Measurements from ENCODE around the gene HBS1L.

The HBS1L gene

GRCh38 chr6:135018941-135019340 is 35.7 kb downstream of the HBS1L start:
- no peaks in the 10 kb centered on the region for H3K9me3 ChIP-seq (ENCODE audit: control insufficient read depth in 2 of 2, low read length in 2 of 2)
- no peaks in the 10 kb centered on the region for H3K36me3 ChIP-seq (ENCODE audit: control insufficient read depth in 2 of 2, insufficient read depth in 2 of 2, low read length in 2 of 2)
- no peak overlapping the region for H3K4me3 ChIP-seq (ENCODE audit: low read length in 2 of 2)
- H3K9ac ChIP-seq (ENCODE audit: low read length in 2 of 2): no peak overlapping the region
- no peaks in the 10 kb centered on the region for H3K27me3 ChIP-seq (ENCODE audit: control insufficient read depth in 1 of 2, insufficient read depth in 2 of 2, low read length in 2 of 2)
- H3K27ac ChIP-seq (ENCODE audit: low read length): no peak overlapping the region
- no peaks in the 10 kb centered on the region for H3K4me1 ChIP-seq (ENCODE audit: control insufficient read depth, insufficient read depth, low read length)

GRCh38 chr6:135018052-135018451 is 36.6 kb downstream of the HBS1L start:
- Histone ChIP-seq H3K4me1 (ENCODE audit: control insufficient read depth, insufficient read depth, low read length) (no peaks in the 10 kb centered on the region), H3K27me3 (ENCODE audit: control insufficient read depth in 1 of 2, insufficient read depth in 2 of 2, low read length in 2 of 2) (no peaks in the 10 kb centered on the region), H3K27ac (ENCODE audit: low read length) (no peak overlapping the region), H3K9ac (ENCODE audit: low read length in 2 of 2) (no peak overlapping the region), H3K9me3 (ENCODE audit: control insufficient read depth in 2 of 2, low read length in 2 of 2) (no peaks in the 10 kb centered on the region), H3K4me3 (ENCODE audit: low read length in 2 of 2) (no peak overlapping the region), H3K36me3 (ENCODE audit: control insufficient read depth in 2 of 2, insufficient read depth in 2 of 2, low read length in 2 of 2) (no peaks in the 10 kb centered on the region)

- Histone ChIP-seq H3K9ac (ENCODE audit: low read length in 2 of 2) (no peak overlapping the region), H3K4me3 (ENCODE audit: low read length in 2 of 2) (no peak overlapping the region), H3K4me1 (ENCODE audit: control insufficient read depth, insufficient read depth, low read length) (no peaks in the 10 kb centered on the region), H3K27me3 (ENCODE audit: control insufficient read depth in 1 of 2, insufficient read depth in 2 of 2, low read length in 2 of 2) (no peaks in the 10 kb centered on the region), H3K36me3 (ENCODE audit: control insufficient read depth in 2 of 2, insufficient read depth in 2 of 2, low read length in 2 of 2) (no peaks in the 10 kb centered on the region), H3K27ac (ENCODE audit: low read length) (no peak overlapping the region), H3K9me3 (ENCODE audit: control insufficient read depth in 2 of 2, low read length in 2 of 2) (no peaks in the 10 kb centered on the region)
Observed at GRCh38 chr6:135014353-135014832, 40.2 kb downstream of the HBS1L start.

GRCh38 chr6:135013211-135013610 is 41.4 kb downstream of the HBS1L start:
- Histone ChIP-seq H3K36me3 (ENCODE audit: control insufficient read depth in 2 of 2, insufficient read depth in 2 of 2, low read length in 2 of 2) (no peaks in the 10 kb centered on the region), H3K27ac (ENCODE audit: low read length) (no peak overlapping the region), H3K4me1 (ENCODE audit: control insufficient read depth, insufficient read depth, low read length) (no peaks in the 10 kb centered on the region), H3K4me3 (ENCODE audit: low read length in 2 of 2) (no peak overlapping the region), H3K9ac (ENCODE audit: low read length in 2 of 2) (no peak overlapping the region), H3K9me3 (ENCODE audit: control insufficient read depth in 2 of 2, low read length in 2 of 2) (no peaks in the 10 kb centered on the region), H3K27me3 (ENCODE audit: control insufficient read depth in 1 of 2, insufficient read depth in 2 of 2, low read length in 2 of 2) (no peaks in the 10 kb centered on the region)

- Histone ChIP-seq H3K9me3 (ENCODE audit: control insufficient read depth in 2 of 2, low read length in 2 of 2) (no peaks in the 10 kb centered on the region), H3K27me3 (ENCODE audit: control insufficient read depth in 1 of 2, insufficient read depth in 2 of 2, low read length in 2 of 2) (no peaks in the 10 kb centered on the region), H3K27ac (ENCODE audit: low read length) (no peak overlapping the region), H3K36me3 (ENCODE audit: control insufficient read depth in 2 of 2, insufficient read depth in 2 of 2, low read length in 2 of 2) (no peaks in the 10 kb centered on the region), H3K4me3 (ENCODE audit: low read length in 2 of 2) (no peak overlapping the region), H3K9ac (ENCODE audit: low read length in 2 of 2) (no peak overlapping the region), H3K4me1 (ENCODE audit: control insufficient read depth, insufficient read depth, low read length) (no peaks in the 10 kb centered on the region)
Observed at GRCh38 chr6:135012764-135013163, 41.9 kb downstream of the HBS1L start.

- Histone ChIP-seq H3K36me3 (ENCODE audit: control insufficient read depth in 2 of 2, insufficient read depth in 2 of 2, low read length in 2 of 2) (no peaks in the 10 kb centered on the region), H3K27me3 (ENCODE audit: control insufficient read depth in 1 of 2, insufficient read depth in 2 of 2, low read length in 2 of 2) (no peaks in the 10 kb centered on the region), H3K9me3 (ENCODE audit: control insufficient read depth in 2 of 2, low read length in 2 of 2) (no peaks in the 10 kb centered on the region), H3K4me3 (ENCODE audit: low read length in 2 of 2) (no peak overlapping the region), H3K4me1 (ENCODE audit: control insufficient read depth, insufficient read depth, low read length) (no peaks in the 10 kb centered on the region), H3K9ac (ENCODE audit: low read length in 2 of 2) (no peak overlapping the region), H3K27ac (ENCODE audit: low read length) (no peak overlapping the region)
Observed at GRCh38 chr6:135012349-135012748, 42.3 kb downstream of the HBS1L start.

GRCh38 chr6:135008941-135009290 is 45.7 kb downstream of the HBS1L start:
- Histone ChIP-seq H3K36me3 (ENCODE audit: control insufficient read depth in 2 of 2, insufficient read depth in 2 of 2, low read length in 2 of 2) (no peaks in the 10 kb centered on the region), H3K27me3 (ENCODE audit: control insufficient read depth in 1 of 2, insufficient read depth in 2 of 2, low read length in 2 of 2) (no peaks in the 10 kb centered on the region), H3K27ac (ENCODE audit: low read length) (no peak overlapping the region), H3K9me3 (ENCODE audit: control insufficient read depth in 2 of 2, low read length in 2 of 2) (no peaks in the 10 kb centered on the region), H3K4me3 (ENCODE audit: low read length in 2 of 2) (no peak overlapping the region), H3K4me1 (ENCODE audit: control insufficient read depth, insufficient read depth, low read length) (no peaks in the 10 kb centered on the region), H3K9ac (ENCODE audit: low read length in 2 of 2) (no peak overlapping the region)

GRCh38 chr6:135008072-135008940 is 46.3 kb downstream of the HBS1L start:
- Histone ChIP-seq H3K9me3 (ENCODE audit: control insufficient read depth in 2 of 2, low read length in 2 of 2) (no peaks in the 10 kb centered on the region), H3K9ac (ENCODE audit: low read length in 2 of 2) (no peak overlapping the region), H3K27me3 (ENCODE audit: control insufficient read depth in 1 of 2, insufficient read depth in 2 of 2, low read length in 2 of 2) (no peaks in the 10 kb centered on the region), H3K36me3 (ENCODE audit: control insufficient read depth in 2 of 2, insufficient read depth in 2 of 2, low read length in 2 of 2) (no peaks in the 10 kb centered on the region), H3K4me3 (ENCODE audit: low read length in 2 of 2) (no peak overlapping the region), H3K27ac (ENCODE audit: low read length) (no peak overlapping the region), H3K4me1 (ENCODE audit: control insufficient read depth, insufficient read depth, low read length) (no peaks in the 10 kb centered on the region)

GRCh38 chr6:135006386-135006914 is 48.2 kb downstream of the HBS1L start:
- H3K27me3 ChIP-seq (ENCODE audit: control insufficient read depth in 1 of 2, insufficient read depth in 2 of 2, low read length in 2 of 2): no peaks in the 10 kb centered on the region
- H3K9me3 ChIP-seq (ENCODE audit: control insufficient read depth in 2 of 2, low read length in 2 of 2): no peaks in the 10 kb centered on the region
- H3K9ac ChIP-seq (ENCODE audit: low read length in 2 of 2): no peak overlapping the region
- no peaks in the 10 kb centered on the region for H3K4me1 ChIP-seq (ENCODE audit: control insufficient read depth, insufficient read depth, low read length)
- no peak overlapping the region for H3K27ac ChIP-seq (ENCODE audit: low read length)
- H3K36me3 ChIP-seq (ENCODE audit: control insufficient read depth in 2 of 2, insufficient read depth in 2 of 2, low read length in 2 of 2): no peaks in the 10 kb centered on the region
- no peak overlapping the region for H3K4me3 ChIP-seq (ENCODE audit: low read length in 2 of 2)

GRCh38 chr6:135004399-135004798 is 50.2 kb downstream of the HBS1L start:
- Histone ChIP-seq H3K4me3 (ENCODE audit: low read length in 2 of 2) (no peak overlapping the region), H3K9me3 (ENCODE audit: control insufficient read depth in 2 of 2, low read length in 2 of 2) (no peaks in the 10 kb centered on the region), H3K36me3 (ENCODE audit: control insufficient read depth in 2 of 2, insufficient read depth in 2 of 2, low read length in 2 of 2) (no peaks in the 10 kb centered on the region), H3K27ac (ENCODE audit: low read length) (no peak overlapping the region), H3K27me3 (ENCODE audit: control insufficient read depth in 1 of 2, insufficient read depth in 2 of 2, low read length in 2 of 2) (no peaks in the 10 kb centered on the region), H3K4me1 (ENCODE audit: control insufficient read depth, insufficient read depth, low read length) (no peaks in the 10 kb centered on the region), H3K9ac (ENCODE audit: low read length in 2 of 2) (no peak overlapping the region)
